GM12878 (cell line): ENCODE measurements around the gene CAMTA2. TPM values are rescaled to one million over a fixed set of nuclear protein-coding genes. Genes with fewer than 3 reads are reported as not detected.
A peak's percentile ranks its signal among the peaks of the same experiment; 100 is the strongest.

ENCODE experiments used
- BCLAF1 ChIP-seq: fragments of 450-650 bp; IDR thresholded peaks from 2 replicates; pipeline ENCODE4 v1.6.1; 2017; ENCODE audit warnings: antibody characterized with exemption, mild to moderate bottlenecking, moderate library complexity
- CREB1 ChIP-seq: IDR thresholded peaks from 2 replicates; pipeline ENCODE4 v1.6.1; 2012; ENCODE audit warnings: low read depth, mild to moderate bottlenecking, inconsistent platforms
- E2F4 ChIP-seq: IDR thresholded peaks from 2 replicates; pipeline ENCODE4 v1.6.1; 2012; ENCODE audit warnings: low read depth, low read length, improper control_type of control experiment
- ESRRA ChIP-seq: IDR thresholded peaks from 2 replicates; pipeline ENCODE4 v1.6.1; 2012; ENCODE audit warnings: mild to moderate bottlenecking, low read length, improper control_type of control experiment
- EZH2 ChIP-seq: IDR thresholded peaks from 2 replicates; pipeline ENCODE4 v1.6.1; 2012; ENCODE audit warnings: low read depth, mild to moderate bottlenecking, control low read depth, inconsistent platforms, low read length, borderline replicate concordance; ENCODE audit not compliant: control insufficient read depth
- IKZF1 ChIP-seq: fragments of 450-650 bp; conservative IDR thresholded peaks from 2 replicates; pipeline ENCODE4 v1.6.1; 2017; ENCODE audit warnings: antibody characterized with exemption, mild to moderate bottlenecking
- IRF4 ChIP-seq: IDR thresholded peaks from 2 replicates; pipeline ENCODE4 v1.6.1; 2011; ENCODE audit warnings: low read depth, low read length
- LARP7 ChIP-seq: fragments of 450-650 bp; IDR thresholded peaks from 2 replicates; pipeline ENCODE4 v1.6.1; 2017; ENCODE audit warnings: mild to moderate bottlenecking
- MTA2 ChIP-seq: fragments of 450-650 bp; IDR thresholded peaks from 2 replicates; pipeline ENCODE4 v1.6.1; 2016; ENCODE audit warnings: low read depth, mild to moderate bottlenecking, moderate library complexity
- NFXL1 ChIP-seq: fragments of 450-650 bp; IDR thresholded peaks from 2 replicates; pipeline ENCODE4 v1.6.1; 2017; ENCODE audit warnings: antibody characterized with exemption, mild to moderate bottlenecking, borderline replicate concordance
- POLR2AphosphoS2 ChIP-seq: IDR thresholded peaks from 2 replicates; pipeline ENCODE4 v1.6.1; 2011; ENCODE audit warnings: low read depth, mild to moderate bottlenecking, low read length, improper control_type of control experiment, moderate library complexity
- RAD51 ChIP-seq: fragments of 450-650 bp; IDR thresholded peaks from 2 replicates; pipeline ENCODE4 v1.6.1; 2016; ENCODE audit warnings: moderate library complexity, mild to moderate bottlenecking, inconsistent platforms
- RUNX3 ChIP-seq: IDR thresholded peaks from 2 replicates; pipeline ENCODE4 v1.6.1; 2012; ENCODE audit warnings: low read length, inconsistent platforms
- SIX5 ChIP-seq: IDR thresholded peaks from 2 replicates; pipeline ENCODE4 v1.6.1; 2011; ENCODE audit warnings: mild to moderate bottlenecking, low read depth, low read length, moderate library complexity; ENCODE audit not compliant: severe bottlenecking
- SPI1 ChIP-seq: IDR thresholded peaks from 2 replicates; pipeline ENCODE4 v1.6.1; 2011; ENCODE audit warnings: low read depth, mild to moderate bottlenecking, low read length, moderate library complexity, borderline replicate concordance; ENCODE audit not compliant: insufficient read depth
- TCF7 ChIP-seq: IDR thresholded peaks from 2 replicates; pipeline ENCODE4 v1.6.1; 2014; ENCODE audit warnings: antibody characterized with exemption, borderline replicate concordance
- ZNF274 ChIP-seq: IDR thresholded peaks from one replicate; pipeline ENCODE4 v1.8.0; 2011; ENCODE audit not compliant: insufficient read length, insufficient read depth
- ZZZ3 ChIP-seq: IDR thresholded peaks from 2 replicates; pipeline ENCODE4 v1.6.1; 2011; ENCODE audit warnings: low read depth; ENCODE audit not compliant: control insufficient read depth, insufficient read length
- polyA plus RNA-seq, 11 experiments: library from polyadenylated mRNA; depleted of rRNA in 4 of 11; unstranded in 6 of 11; stranded (reverse) in 5 of 11; fragments of >200 nt; fragmentation: Nextera tagmentation in 4 of 11; fragmentation: Illumina TruSeq in 1 of 11; extraction: Ambion mirVana in 4 of 11; extraction: Trizol in 1 of 11; gene quantifications; 1 replicate in 1 of 11; 2 replicates in 10 of 11; pipeline versions ENCODE4 v1.2.1 to v1.2.3, GENCODE V29; 2011 to 2016; ENCODE audit warnings: inconsistent platforms in 2 of 11, missing spikeins in 2 of 11, low read depth in 1 of 11
- total RNA-seq, 4 experiments: library from RNA; depleted of rRNA in 3 of 4; stranded (reverse); fragments of >200 nt in 3 of 4; fragmentation: Illumina TruSeq in 1 of 4; extraction: Trizol in 1 of 4; gene quantifications; 2 replicates each; pipeline versions ENCODE4 v1.2.1 to v1.2.3, GENCODE V29; 2013 to 2021
- TF ChIP-seq, protein P1 (sequence below): fragments of 450-650 bp; IDR thresholded peaks from 2 replicates; pipeline ENCODE4 v1.6.1; 2017; ENCODE audit warnings: low read depth, mild to moderate bottlenecking, moderate library complexity
- TF ChIP-seq, protein P2 (sequence below): fragments of 450-650 bp; IDR thresholded peaks from 2 replicates; pipeline ENCODE4 v1.6.1; 2017; ENCODE audit warnings: mild to moderate bottlenecking, moderate library complexity

Gene CAMTA2
- total and polyA plus RNA-seq, 10 of the 15 experiments (the other 5 are each of a cell fraction or from before 2014, with no cell fraction given): 0.42 to 29.3 (median 11.2) TPM

GRCh38 chr17:4967539-4968485 is 19.7 kb downstream of the CAMTA2 start, which contains the start of gene SPAG7 (continued):
- TF ChIP-seq NFXL1: no peak
- TF ChIP-seq, protein P1, sequence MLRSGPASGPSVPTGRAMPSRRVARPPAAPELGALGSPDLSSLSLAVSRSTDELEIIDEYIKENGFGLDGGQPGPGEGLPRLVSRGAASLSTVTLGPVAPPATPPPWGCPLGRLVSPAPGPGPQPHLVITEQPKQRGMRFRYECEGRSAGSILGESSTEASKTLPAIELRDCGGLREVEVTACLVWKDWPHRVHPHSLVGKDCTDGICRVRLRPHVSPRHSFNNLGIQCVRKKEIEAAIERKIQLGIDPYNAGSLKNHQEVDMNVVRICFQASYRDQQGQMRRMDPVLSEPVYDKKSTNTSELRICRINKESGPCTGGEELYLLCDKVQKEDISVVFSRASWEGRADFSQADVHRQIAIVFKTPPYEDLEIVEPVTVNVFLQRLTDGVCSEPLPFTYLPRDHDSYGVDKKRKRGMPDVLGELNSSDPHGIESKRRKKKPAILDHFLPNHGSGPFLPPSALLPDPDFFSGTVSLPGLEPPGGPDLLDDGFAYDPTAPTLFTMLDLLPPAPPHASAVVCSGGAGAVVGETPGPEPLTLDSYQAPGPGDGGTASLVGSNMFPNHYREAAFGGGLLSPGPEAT: peak; percentile 96
- TF ChIP-seq LARP7: peak; percentile 72
- no peak for TF ChIP-seq ZNF274
- no peak for TF ChIP-seq ZZZ3
- no peak for TF ChIP-seq SPI1
- TF ChIP-seq ESRRA: no peak
- TF ChIP-seq TCF7: no peak
- TF ChIP-seq RAD51: peak; percentile 50; the same call in 1 of the 2 replicates
- no peak for TF ChIP-seq E2F4
- TF ChIP-seq MTA2: peak; percentile 36; the same call in 1 of the 2 replicates
- no peak for TF ChIP-seq EZH2
- TF ChIP-seq BCLAF1: no peak
- TF ChIP-seq SIX5: peak; percentile 15
- no peak; the same call in 1 of the 2 replicates for TF ChIP-seq CREB1
- TF ChIP-seq, protein P2, sequence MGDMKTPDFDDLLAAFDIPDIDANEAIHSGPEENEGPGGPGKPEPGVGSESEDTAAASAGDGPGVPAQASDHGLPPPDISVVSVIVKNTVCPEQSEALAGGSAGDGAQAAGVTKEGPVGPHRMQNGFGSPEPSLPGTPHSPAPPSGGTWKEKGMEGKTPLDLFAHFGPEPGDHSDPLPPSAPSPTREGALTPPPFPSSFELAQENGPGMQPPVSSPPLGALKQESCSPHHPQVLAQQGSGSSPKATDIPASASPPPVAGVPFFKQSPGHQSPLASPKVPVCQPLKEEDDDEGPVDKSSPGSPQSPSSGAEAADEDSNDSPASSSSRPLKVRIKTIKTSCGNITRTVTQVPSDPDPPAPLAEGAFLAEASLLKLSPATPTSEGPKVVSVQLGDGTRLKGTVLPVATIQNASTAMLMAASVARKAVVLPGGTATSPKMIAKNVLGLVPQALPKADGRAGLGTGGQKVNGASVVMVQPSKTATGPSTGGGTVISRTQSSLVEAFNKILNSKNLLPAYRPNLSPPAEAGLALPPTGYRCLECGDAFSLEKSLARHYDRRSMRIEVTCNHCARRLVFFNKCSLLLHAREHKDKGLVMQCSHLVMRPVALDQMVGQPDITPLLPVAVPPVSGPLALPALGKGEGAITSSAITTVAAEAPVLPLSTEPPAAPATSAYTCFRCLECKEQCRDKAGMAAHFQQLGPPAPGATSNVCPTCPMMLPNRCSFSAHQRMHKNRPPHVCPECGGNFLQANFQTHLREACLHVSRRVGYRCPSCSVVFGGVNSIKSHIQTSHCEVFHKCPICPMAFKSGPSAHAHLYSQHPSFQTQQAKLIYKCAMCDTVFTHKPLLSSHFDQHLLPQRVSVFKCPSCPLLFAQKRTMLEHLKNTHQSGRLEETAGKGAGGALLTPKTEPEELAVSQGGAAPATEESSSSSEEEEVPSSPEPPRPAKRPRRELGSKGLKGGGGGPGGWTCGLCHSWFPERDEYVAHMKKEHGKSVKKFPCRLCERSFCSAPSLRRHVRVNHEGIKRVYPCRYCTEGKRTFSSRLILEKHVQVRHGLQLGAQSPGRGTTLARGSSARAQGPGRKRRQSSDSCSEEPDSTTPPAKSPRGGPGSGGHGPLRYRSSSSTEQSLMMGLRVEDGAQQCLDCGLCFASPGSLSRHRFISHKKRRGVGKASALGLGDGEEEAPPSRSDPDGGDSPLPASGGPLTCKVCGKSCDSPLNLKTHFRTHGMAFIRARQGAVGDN: peak; percentile 65; the same call in 1 of the 2 replicates
- TF ChIP-seq IRF4: 0 out of 2 replicates have a peak, but pooled peaks have one; percentile 9
- TF ChIP-seq RUNX3: peak; percentile 22
- peak; percentile 79 for TF ChIP-seq IKZF1
- TF ChIP-seq POLR2AphosphoS2: 0 out of 2 replicates have a peak, but pooled peaks have one; percentile 87
